Caki2 (cell line): ENCODE measurements around the gene DEGS1. TPM values are rescaled to one million over a fixed set of nuclear protein-coding genes. Genes with fewer than 3 reads are reported as not detected.
A peak's percentile ranks its signal among the peaks of the same experiment; 100 is the strongest.

ENCODE experiments used
- DNase-seq: peaks from one replicate; pipeline ENCODE4 v3.0.0-alpha.2; 2015; ENCODE audit warnings: low read depth
- in situ Hi-C: cut with HindIII; loops from 2 replicates; pipeline ENCODE4 v1.10.0; 2016; ENCODE audit warnings: low sequenced_read_pairs, low pct_unique_long_range_greater_than_20kb, mixed read lengths
- total RNA-seq: library from RNA; depleted of rRNA; stranded (reverse); fragments of >200 nt; shearing (Covaris generic); gene quantifications from 2 replicates; pipeline ENCODE4 v1.2.3, GENCODE V29; 2014; ENCODE audit warnings: low replicate concordance

DEGS1 gene
- total RNA-seq, 1 experiment from 2014 or later, result 107 TPM

- DNase-seq, result no peak
- in situ Hi-C loops, result no loop called here
Measured at GRCh38 chr1:224175617-224176016, 7.4 kb upstream of the DEGS1 start.

DNA sequence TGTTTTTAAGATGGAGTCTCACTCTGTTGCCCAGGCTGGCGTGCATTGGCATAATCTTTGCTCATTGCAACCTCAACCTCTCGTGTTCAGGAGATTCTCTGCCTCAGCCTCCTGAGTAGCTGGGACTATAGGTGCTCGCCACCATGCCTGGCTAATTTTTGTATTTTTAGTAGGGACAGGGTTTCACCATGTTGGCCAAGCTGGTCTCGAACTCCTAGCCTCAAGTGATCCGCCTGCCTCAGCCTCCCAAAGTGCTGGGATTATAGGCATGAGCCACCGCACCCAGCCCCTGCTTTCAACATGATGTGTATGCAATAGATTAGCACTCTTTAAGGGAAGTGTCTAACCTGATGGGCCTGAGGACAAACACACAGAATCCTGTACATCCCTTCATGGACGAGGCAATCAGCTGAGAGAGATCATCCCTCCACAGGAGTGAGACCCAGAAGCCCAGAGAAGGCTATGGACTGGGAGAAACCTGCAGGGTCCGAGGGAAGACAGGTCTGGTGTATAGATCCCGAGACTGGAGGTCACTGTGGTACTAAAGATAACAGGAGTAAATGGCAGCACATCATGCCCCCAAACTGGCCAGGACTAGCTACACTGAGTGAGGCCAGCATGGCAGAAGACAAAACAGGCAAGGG is 5.6 kb upstream of the DEGS1 start:
- no peak for DNase-seq
- in situ Hi-C loops, result no loop called here

DNA sequence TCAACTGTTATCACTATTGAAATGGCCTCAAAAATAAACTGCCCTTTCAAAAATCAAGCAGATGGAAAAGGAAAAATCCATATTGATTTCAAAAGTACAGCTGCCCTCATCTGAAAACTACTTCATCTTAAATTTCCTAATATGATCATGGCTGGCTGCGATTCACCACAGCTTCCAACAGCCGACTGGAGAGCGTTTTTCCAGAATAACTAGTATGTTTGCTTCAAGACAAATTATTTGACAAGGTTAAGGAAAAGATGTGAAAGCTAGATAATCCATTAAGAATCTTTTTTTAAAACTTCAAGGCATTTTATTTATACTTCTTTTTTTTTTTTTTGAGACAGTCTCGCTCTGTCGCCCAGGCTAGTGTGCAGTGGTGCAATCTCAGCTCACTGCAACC is 4.1 kb upstream of the DEGS1 start:
- in situ Hi-C loops, result no loop called here
- DNase-seq, result no peak

DNA sequence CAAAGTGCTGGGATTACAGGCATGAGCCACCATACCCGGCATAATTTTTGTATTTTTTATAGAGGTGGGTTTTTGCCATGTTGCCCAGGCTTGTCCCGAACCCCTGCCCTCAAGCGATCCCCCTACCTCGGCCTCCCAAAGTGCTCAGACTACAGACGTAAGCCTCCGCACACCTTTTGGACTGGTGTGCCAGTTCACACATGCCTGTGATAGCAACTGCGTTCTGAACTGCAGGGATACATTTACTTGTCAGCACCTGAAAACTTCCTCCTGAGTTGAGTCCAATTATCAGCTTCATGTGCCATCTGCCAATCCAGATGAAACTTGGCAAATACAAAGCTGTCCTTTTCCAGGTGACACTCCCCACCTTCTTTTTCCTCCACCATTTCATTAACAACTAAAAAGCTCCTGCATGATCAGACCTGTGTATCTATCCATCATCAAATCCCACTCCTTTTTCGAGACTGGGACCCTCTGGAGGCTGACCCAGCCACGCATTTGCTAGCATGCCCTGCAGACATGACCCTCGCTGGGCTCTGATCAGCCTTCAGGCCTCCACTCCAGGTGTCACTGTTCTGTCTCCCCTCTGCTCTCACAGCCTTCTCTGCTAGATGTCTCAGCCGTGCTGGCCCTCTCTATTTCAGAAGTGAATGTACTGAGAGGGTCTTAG is 2.1 kb upstream of the DEGS1 start:
- in situ Hi-C loops, result no loop called here

DNA sequence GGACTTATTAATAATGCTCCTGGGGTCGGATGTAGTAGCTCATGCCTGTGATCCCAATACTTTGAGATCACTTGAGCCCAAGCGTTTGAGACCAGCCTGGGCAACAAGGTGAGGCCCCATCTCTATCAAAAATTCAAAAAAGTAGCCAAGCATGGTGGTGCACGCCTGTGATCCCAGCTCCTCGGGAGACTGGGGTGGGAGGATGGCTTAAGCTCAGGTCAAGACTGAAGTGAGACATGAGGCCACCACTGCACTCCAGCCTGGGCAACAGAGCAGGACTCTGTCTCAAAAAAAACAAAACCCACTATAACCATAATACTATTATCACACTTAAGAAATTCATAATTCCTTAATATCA is 1.6 kb upstream of the DEGS1 start:
- DNase-seq, result no peak
- in situ Hi-C loops, result no loop called here

More for the DNA sequence above, 2.1 kb upstream of the DEGS1 start:
- DNase-seq, result no peak

DNA sequence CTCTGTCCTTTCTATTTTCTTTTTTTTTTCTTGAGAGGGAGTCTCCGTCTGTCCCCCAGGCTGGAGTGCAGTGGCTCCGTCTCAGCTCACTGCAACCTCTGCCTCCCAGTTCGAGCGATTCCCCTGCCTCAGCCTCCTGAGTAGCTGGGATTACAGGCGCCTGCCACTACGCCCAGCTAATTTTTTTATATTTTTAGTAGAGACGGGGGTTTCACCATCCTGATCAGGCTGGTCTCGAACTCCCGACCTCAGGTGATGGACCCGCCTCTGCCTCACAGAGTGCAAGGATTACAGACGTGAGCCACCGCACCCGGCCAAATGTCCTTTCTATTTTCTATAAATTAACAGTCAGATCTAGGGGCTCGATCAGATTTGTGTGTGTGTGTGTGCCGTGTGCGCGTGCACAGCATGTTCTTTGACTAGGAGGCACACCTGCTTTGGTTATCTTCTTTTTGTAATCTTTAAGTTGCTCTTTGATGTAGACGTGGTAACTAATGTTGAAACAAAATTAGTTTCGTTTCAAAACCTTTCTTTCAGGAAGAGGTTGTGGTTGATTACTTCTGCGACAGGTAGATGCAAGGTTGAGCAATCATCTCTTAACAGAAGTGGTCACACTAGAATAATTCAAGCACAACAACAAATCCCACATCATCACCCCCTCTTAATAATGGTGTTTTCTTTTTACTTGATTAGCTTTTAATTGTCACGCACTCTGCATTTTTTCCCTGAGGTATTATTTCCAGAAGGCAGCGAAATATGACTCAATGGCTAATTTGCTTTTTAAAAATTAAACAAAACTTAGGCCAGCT is 779 bp upstream of the DEGS1 start:
- no peak for DNase-seq
- in situ Hi-C loops, result no loop called here

GRCh38 chr1:224183591-224184312 is 712 bp downstream of the DEGS1 start:
- in situ Hi-C loops, result no loop called here
- DNase-seq, result peak; percentile 78

DNA sequence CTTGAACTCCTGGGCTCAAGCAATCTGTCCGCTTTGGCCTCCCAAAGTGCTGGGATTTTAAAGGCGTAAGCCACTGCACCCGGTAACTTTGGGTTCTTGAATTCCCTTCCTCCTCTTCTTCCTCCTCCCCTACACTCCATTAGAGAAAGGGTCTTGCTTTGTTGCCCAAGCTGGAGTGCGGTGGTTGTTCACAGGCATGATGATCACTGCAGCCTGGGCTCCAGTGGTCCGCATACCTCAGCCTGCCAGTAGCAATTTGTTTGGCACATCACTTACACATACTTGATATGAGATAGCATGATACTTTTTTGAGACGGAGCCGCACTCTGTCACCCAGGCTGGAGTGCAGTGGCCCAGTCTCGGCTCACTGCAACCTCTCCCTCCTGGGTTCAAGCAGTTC is 2.2 kb downstream of the DEGS1 start:
- in situ Hi-C loops, result no loop called here
- no peak for DNase-seq

DNA sequence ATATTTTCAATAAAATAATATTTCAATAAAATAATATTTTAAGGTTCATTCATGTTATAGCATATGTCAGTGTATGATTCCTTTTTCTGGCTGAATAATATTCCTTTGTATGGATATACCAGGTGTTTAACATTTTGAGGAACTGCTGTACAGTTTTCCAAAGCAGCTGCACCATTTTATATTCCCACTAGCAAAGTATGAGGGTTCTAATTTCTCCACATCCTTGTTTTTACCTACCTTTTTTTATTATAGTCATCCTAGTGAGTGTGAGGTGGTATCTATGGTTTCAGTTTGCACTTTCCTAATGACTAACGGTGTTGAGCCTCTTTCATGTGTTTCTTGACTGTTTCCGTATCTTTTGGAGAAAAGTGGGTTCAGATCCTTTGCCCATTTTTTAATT is 5.2 kb downstream of the DEGS1 start:
- in situ Hi-C loops, result no loop called here
- no peak for DNase-seq

GRCh38 chr1:224189561-224189960 is 6.5 kb downstream of the DEGS1 start:
- no peak for DNase-seq
- in situ Hi-C loops, result no loop called here

DNA sequence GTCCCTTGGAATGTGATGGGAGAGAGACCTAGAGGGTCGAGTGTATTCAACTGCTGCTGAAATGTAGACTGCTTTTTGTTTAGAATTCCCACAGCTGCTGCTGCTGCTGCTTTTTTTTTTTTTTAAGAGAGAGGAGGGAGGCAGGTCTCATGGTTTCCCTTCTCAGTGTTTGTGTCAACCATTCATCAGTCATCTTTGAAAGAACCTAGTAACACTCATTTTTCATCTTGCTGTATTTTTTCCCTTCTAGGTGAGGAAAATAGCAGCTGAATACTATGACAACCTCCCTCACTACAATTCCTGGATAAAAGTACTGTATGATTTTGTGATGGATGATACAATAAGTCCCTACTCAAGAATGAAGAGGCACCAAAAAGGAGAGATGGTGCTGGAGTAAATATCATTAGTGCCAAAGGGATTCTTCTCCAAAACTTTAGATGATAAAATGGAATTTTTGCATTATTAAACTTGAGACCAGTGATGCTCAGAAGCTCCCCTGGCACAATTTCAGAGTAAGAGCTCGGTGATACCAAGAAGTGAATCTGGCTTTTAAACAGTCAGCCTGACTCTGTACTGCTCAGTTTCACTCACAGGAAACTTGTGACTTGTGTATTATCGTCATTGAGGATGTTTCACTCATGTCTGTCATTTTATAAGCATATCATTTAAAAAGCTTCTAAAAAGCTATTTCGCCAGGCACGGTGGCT is 9.2 kb downstream of the DEGS1 start:
- DNase-seq, result no peak
- in situ Hi-C loops, result no loop called here

GRCh38 chr1:224193319-224193966 is 10.4 kb downstream of the DEGS1 start:
- DNase-seq, result no peak
- in situ Hi-C loops, result no loop called here

- in situ Hi-C loops, result no loop called here
- no peak for DNase-seq
Measured at GRCh38 chr1:224196813-224197600, 14.0 kb downstream of the DEGS1 start.

DNA sequence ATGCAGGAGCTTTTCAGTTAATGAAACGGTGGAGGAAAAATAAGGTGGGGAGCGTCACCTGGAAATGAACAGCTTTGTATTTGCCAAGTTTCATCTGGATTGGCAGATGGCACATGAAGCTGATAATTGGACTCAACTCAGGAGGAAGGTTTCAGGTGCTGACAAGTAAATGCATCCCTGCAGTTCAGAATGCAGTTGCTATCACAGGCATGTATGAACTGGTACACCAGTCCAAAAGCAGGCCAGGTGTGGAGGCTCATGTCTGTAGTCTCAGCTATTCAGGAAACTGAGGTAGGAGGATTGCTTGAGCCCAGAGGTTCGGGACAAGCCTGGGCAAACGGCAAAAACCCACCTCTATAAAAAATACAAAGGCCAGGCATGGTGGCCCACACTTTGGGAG is 15.5 kb downstream of the DEGS1 start:
- in situ Hi-C loops, result no loop called here
- no peak for DNase-seq

DNA sequence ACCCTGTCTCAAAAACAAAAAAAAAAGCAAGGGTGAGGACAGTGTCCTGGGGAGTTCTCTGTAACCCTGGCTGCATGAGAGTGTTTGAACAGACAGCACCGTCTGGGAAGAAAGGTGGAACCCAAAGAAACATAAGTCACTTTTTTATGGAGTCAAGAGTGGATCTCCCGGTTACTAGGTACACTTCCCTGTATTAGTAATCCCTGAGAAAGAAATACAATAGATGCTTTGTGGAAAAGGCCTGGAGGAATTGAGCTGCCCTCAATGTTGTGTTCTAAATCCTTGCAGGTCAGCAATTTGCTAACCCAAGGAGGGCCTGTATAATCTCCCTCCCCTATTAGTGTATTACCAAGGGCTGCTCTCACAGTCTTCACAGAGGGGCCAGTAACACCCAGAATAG is 16.6 kb downstream of the DEGS1 start:
- peak; percentile 19 for DNase-seq

DNA sequence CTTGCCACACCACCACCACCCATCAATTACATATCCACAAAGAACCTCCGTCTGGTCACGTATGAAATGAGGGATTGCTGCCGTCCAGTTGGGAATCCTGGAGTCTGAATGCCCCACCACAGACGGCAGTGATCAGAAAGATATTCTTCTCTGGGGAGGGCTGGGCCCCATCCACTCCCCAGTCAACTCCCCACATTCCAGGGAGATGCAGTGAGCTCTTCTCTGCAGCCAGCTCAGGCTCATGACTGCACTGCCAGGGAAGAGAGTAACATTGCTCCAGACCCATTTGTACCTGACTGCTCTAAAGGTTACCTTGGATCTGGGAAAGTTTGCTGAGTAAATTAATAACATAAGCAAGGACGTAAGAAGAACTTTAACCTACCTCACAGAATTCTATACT is 18.3 kb downstream of the DEGS1 start:
- in situ Hi-C loops, result no loop called here
- no peak for DNase-seq

More for the DNA sequence above, 16.6 kb downstream of the DEGS1 start:
- in situ Hi-C loops, result no loop called here

GRCh38 chr1:224201853-224202252 is 18.8 kb downstream of the DEGS1 start:
- in situ Hi-C loops, result no loop called here

More at GRCh38 chr1:224201853-224202252, 18.8 kb downstream of the DEGS1 start:
- no peak for DNase-seq
